GM21529 (cell line): ENCODE data around the gene DNMBP.
"Not testable (repeated sequence)": the region's sequence is repeated elsewhere in the genome, so short reads cannot be mapped to it uniquely, and the experiment has no call there.

Source experiments
- ATAC-seq: cut with Tn5 transposase; IDR thresholded peaks from one replicate; pipeline ENCODE4 v1.9.1; 2021; ENCODE audit not compliant: unreplicated experiment

DNMBP gene

GRCh38 chr10:99958302-99958701, 51.4 kb downstream of the DNMBP start:
- ATAC-seq = no peak

GRCh38 chr10:99953510-99953909, 56.2 kb downstream of the DNMBP start:
- ATAC-seq = not testable (repeated sequence)

- no peak for ATAC-seq
These were observed 56.9 kb downstream of the DNMBP start for GRCh38 chr10:99952799-99953198.

GRCh38 chr10:99946051-99946450, 63.7 kb downstream of the DNMBP start:
- ATAC-seq = not testable (repeated sequence)

- no peak for ATAC-seq
These were observed 64.5 kb downstream of the DNMBP start for GRCh38 chr10:99945263-99945662.

- no peak for ATAC-seq
These were observed 64.9 kb downstream of the DNMBP start for GRCh38 chr10:99944860-99945259.

GRCh38 chr10:99943908-99944307, 65.8 kb downstream of the DNMBP start:
- no peak for ATAC-seq

GRCh38 chr10:99941942-99942820, 67.6 kb downstream of the DNMBP start:
- no peak for ATAC-seq

- peak; percentile 94 for ATAC-seq
These were observed 71.2 kb downstream of the DNMBP start for GRCh38 chr10:99938563-99938962.

- ATAC-seq = no peak
These were observed 72.1 kb downstream of the DNMBP start for GRCh38 chr10:99937630-99938029.

- ATAC-seq = not testable (repeated sequence)
These were observed 77.4 kb downstream of the DNMBP start for GRCh38 chr10:99932203-99932957.

- no peak for ATAC-seq
These were observed 78.8 kb downstream of the DNMBP start for GRCh38 chr10:99930731-99931550.

- no peak for ATAC-seq
These were observed 80.4 kb downstream of the DNMBP start for GRCh38 chr10:99929360-99929759.

GRCh38 chr10:99927721-99928280, 81.9 kb downstream of the DNMBP start:
- no peak for ATAC-seq

- ATAC-seq = no peak
These were observed 82.6 kb downstream of the DNMBP start for GRCh38 chr10:99926925-99927720.

GRCh38 chr10:99924451-99925255, 85.1 kb downstream of the DNMBP start:
- no peak for ATAC-seq

- ATAC-seq = no peak
These were observed 87.8 kb downstream of the DNMBP start for GRCh38 chr10:99921948-99922347.

GRCh38 chr10:99920901-99921300, 88.8 kb downstream of the DNMBP start:
- ATAC-seq = no peak

- no peak for ATAC-seq
These were observed 89.3 kb downstream of the DNMBP start for GRCh38 chr10:99920486-99920885.
